ENCODE results near the gene TCP11L1. TPM values are rescaled to one million over a fixed set of nuclear protein-coding genes. Genes with fewer than 3 reads are reported as not detected.
"Not testable (repeated sequence)": the region's sequence is repeated elsewhere in the genome, so short reads cannot be mapped to it uniquely, and the experiment has no call there.

The TCP11L1 gene
- total RNA-seq, 1 experiment from 2014 or later: 16.8 TPM

- no peak for DNase-seq (ENCODE audit: low spot score)
- ChIA-PET CTCF (no interaction called here), POLR2A (no interaction called here)
- Mint-ChIP-seq H3K36me3 (peaks cover 33% of the 10 kb centered on the region), H3K27me3 (ENCODE audit: low read depth) (no peaks in the 10 kb centered on the region), H3K9me3 (peaks cover 5% of the 10 kb centered on the region), H3K27ac (no peak overlapping the region), H3K4me3 (no peak overlapping the region), H3K4me1 (peaks cover 17% of the 10 kb centered on the region)
- TF ChIP-seq NR3C1 (CRISPR knock-in tag; conservative IDR thresholded peaks at IDR 0.05; ENCODE audit: low read depth): no peak
- no peak for TF ChIP-seq NFYB (CRISPR knock-in tag; conservative IDR thresholded peaks at IDR 0.05; ENCODE audit: low read depth)
- TF ChIP-seq STAT6 (CRISPR knock-in tag; conservative IDR thresholded peaks at IDR 0.05; ENCODE audit: low read depth): no peak
- TF ChIP-seq, protein P1, sequence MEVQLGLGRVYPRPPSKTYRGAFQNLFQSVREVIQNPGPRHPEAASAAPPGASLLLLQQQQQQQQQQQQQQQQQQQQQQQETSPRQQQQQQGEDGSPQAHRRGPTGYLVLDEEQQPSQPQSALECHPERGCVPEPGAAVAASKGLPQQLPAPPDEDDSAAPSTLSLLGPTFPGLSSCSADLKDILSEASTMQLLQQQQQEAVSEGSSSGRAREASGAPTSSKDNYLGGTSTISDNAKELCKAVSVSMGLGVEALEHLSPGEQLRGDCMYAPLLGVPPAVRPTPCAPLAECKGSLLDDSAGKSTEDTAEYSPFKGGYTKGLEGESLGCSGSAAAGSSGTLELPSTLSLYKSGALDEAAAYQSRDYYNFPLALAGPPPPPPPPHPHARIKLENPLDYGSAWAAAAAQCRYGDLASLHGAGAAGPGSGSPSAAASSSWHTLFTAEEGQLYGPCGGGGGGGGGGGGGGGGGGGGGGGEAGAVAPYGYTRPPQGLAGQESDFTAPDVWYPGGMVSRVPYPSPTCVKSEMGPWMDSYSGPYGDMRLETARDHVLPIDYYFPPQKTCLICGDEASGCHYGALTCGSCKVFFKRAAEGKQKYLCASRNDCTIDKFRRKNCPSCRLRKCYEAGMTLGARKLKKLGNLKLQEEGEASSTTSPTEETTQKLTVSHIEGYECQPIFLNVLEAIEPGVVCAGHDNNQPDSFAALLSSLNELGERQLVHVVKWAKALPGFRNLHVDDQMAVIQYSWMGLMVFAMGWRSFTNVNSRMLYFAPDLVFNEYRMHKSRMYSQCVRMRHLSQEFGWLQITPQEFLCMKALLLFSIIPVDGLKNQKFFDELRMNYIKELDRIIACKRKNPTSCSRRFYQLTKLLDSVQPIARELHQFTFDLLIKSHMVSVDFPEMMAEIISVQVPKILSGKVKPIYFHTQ (CRISPR knock-in tag; IDR thresholded peaks at IDR 0.05): no peak
- no peak for TF ChIP-seq HMGXB4 (CRISPR knock-in tag; IDR thresholded peaks at IDR 0.05)
- TF ChIP-seq, protein P2, sequence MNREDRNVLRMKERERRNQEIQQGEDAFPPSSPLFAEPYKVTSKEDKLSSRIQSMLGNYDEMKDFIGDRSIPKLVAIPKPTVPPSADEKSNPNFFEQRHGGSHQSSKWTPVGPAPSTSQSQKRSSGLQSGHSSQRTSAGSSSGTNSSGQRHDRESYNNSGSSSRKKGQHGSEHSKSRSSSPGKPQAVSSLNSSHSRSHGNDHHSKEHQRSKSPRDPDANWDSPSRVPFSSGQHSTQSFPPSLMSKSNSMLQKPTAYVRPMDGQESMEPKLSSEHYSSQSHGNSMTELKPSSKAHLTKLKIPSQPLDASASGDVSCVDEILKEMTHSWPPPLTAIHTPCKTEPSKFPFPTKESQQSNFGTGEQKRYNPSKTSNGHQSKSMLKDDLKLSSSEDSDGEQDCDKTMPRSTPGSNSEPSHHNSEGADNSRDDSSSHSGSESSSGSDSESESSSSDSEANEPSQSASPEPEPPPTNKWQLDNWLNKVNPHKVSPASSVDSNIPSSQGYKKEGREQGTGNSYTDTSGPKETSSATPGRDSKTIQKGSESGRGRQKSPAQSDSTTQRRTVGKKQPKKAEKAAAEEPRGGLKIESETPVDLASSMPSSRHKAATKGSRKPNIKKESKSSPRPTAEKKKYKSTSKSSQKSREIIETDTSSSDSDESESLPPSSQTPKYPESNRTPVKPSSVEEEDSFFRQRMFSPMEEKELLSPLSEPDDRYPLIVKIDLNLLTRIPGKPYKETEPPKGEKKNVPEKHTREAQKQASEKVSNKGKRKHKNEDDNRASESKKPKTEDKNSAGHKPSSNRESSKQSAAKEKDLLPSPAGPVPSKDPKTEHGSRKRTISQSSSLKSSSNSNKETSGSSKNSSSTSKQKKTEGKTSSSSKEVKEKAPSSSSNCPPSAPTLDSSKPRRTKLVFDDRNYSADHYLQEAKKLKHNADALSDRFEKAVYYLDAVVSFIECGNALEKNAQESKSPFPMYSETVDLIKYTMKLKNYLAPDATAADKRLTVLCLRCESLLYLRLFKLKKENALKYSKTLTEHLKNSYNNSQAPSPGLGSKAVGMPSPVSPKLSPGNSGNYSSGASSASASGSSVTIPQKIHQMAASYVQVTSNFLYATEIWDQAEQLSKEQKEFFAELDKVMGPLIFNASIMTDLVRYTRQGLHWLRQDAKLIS (CRISPR knock-in tag; IDR thresholded peaks at IDR 0.05; ENCODE audit: borderline replicate concordance): no peak
- TF ChIP-seq, protein P3, sequence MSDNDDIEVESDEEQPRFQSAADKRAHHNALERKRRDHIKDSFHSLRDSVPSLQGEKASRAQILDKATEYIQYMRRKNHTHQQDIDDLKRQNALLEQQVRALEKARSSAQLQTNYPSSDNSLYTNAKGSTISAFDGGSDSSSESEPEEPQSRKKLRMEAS (CRISPR knock-in tag; IDR thresholded peaks at IDR 0.05): no peak
- TF ChIP-seq, protein P4, sequence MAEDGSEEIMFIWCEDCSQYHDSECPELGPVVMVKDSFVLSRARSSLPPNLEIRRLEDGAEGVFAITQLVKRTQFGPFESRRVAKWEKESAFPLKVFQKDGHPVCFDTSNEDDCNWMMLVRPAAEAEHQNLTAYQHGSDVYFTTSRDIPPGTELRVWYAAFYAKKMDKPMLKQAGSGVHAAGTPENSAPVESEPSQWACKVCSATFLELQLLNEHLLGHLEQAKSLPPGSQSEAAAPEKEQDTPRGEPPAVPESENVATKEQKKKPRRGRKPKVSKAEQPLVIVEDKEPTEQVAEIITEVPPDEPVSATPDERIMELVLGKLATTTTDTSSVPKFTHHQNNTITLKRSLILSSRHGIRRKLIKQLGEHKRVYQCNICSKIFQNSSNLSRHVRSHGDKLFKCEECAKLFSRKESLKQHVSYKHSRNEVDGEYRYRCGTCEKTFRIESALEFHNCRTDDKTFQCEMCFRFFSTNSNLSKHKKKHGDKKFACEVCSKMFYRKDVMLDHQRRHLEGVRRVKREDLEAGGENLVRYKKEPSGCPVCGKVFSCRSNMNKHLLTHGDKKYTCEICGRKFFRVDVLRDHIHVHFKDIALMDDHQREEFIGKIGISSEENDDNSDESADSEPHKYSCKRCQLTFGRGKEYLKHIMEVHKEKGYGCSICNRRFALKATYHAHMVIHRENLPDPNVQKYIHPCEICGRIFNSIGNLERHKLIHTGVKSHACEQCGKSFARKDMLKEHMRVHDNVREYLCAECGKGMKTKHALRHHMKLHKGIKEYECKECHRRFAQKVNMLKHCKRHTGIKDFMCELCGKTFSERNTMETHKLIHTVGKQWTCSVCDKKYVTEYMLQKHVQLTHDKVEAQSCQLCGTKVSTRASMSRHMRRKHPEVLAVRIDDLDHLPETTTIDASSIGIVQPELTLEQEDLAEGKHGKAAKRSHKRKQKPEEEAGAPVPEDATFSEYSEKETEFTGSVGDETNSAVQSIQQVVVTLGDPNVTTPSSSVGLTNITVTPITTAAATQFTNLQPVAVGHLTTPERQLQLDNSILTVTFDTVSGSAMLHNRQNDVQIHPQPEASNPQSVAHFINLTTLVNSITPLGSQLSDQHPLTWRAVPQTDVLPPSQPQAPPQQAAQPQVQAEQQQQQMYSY (CRISPR knock-in tag; IDR thresholded peaks at IDR 0.05): no peak
- no peak for TF ChIP-seq ERG (CRISPR knock-in tag; IDR thresholded peaks at IDR 0.05)
- no peak for TF ChIP-seq TEAD1 (CRISPR knock-in tag; IDR thresholded peaks at IDR 0.05)
- TF ChIP-seq MLX (CRISPR knock-in tag; IDR thresholded peaks at IDR 0.05): no peak
- no peak for TF ChIP-seq ELF4 (CRISPR knock-in tag; IDR thresholded peaks at IDR 0.05; ENCODE audit: low read depth)
- no peak for TF ChIP-seq HMGA2 (CRISPR knock-in tag; IDR thresholded peaks at IDR 0.05)
- no peak for TF ChIP-seq ZNF138 (CRISPR knock-in tag; conservative IDR thresholded peaks at IDR 0.05)
- ATAC-seq: no peak
Measured at GRCh38 chr11:33045551-33046255, 6.3 kb downstream of the TCP11L1 start.

GRCh38 chr11:33048701-33049100, 9.3 kb downstream of the TCP11L1 start:
- CTCF ChIA-PET; H3K4me3 Mint-ChIP-seq; H3K27ac Mint-ChIP-seq; POLR2A ChIA-PET; DNase-seq (ENCODE audit: low spot score); H3K9me3 Mint-ChIP-seq; ATAC-seq; H3K27me3 Mint-ChIP-seq (ENCODE audit: low read depth): not testable (repeated sequence)
- Mint-ChIP-seq H3K36me3 (peaks cover 33% of the 10 kb centered on the region), H3K4me1 (peaks cover 12% of the 10 kb centered on the region)

Measured in WTC11 (cell line).